Body of pancreas (tissue), 4 donors: ENCODE results near the gene PLOD2. TPM values are rescaled to one million over a fixed set of nuclear protein-coding genes. Genes with fewer than 3 reads are reported as not detected.

Experiments
- ATAC-seq: fragments of 150-250 bp; one replicate; pipeline ENCODE4 v1.9.1; 2016
- DNase-seq, 4 donors: peaks; one replicate each; pipeline ENCODE4 v3.0.0-alpha.2; 2019
- H3K27ac ChIP-seq, 4 donors: fragments of 200-600 bp; sonication (generic); 1 replicate in 3 of 4; 2 replicates in 1 of 4; pipeline versions ENCODE4 v1.5.1 to v1.6.1; 2016 to 2019; ENCODE audit warnings: mild to moderate bottlenecking in 1 of 4, mixed read lengths in 1 of 4, moderate library complexity in 1 of 4
- H3K27me3 ChIP-seq, 2 donors: fragments of 200-600 bp; sonication (generic); one replicate each; pipeline ENCODE4 v1.6.0; 2016; ENCODE audit warnings: mild to moderate bottlenecking in 1 of 2
- H3K36me3 ChIP-seq, 2 donors: fragments of 200-600 bp; sonication (generic); replicated peaks in 1 of 2; 2 replicates each; pipeline ENCODE4 v1.5.1; 2016; ENCODE audit warnings: low read depth in 2 of 2; ENCODE audit not compliant: insufficient read depth in 1 of 2
- H3K4me1 ChIP-seq: fragments of 200-600 bp; sonication (generic); one replicate; pipeline ENCODE4 v1.6.0; 2016
- H3K4me3 ChIP-seq, 2 donors: fragments of 200-600 bp; sonication (generic); 1 replicate in 1 of 2; 2 replicates in 1 of 2; pipeline ENCODE4 v1.5.1; 2016 to 2019
- H3K9me3 ChIP-seq, 3 donors: fragments of 200-600 bp; sonication (generic); 1 replicate in 2 of 3; 2 replicates in 1 of 3; pipeline ENCODE4 v1.5.1; 2016
- CTCF ChIP-seq, 7 experiments: fragments of 450-650 bp in 4 of 7; fragments of 200-600 bp in 3 of 7; sonication (generic) in 3 of 7; IDR thresholded peaks; one replicate each; pipeline ENCODE4 v1.5.1; 2016 to 2019; ENCODE audit warnings: antibody characterized with exemption in 7 of 7
- POLR2A ChIP-seq, 3 donors: fragments of 450-650 bp; IDR thresholded peaks; one replicate each; pipeline ENCODE4 v1.6.1; 2016; ENCODE audit warnings: antibody characterized with exemption in 3 of 3, mild to moderate bottlenecking in 2 of 3
- WGBS, 2 donors: methylation state at CpG; one replicate each; pipeline ENCODE4 v1.1.5; 2017; 5-methylcytosine and 5-hydroxymethylcytosine counted together
- intact Hi-C: fragments of 100-400 bp; cut with DNase I; formaldehyde crosslinking; loops from one replicate; pipeline ENCODE4 v1.15.1; 2023
- total RNA-seq, 2 donors: library from RNA; depleted of rRNA; stranded (reverse); fragments of >200 nt; gene quantifications; one replicate each; pipeline ENCODE4 v1.1.0, GENCODE V29; 2016

Gene PLOD2
- total RNA-seq, 2 donors from 2014 or later: 16.8 to 24.4 TPM

DNA sequence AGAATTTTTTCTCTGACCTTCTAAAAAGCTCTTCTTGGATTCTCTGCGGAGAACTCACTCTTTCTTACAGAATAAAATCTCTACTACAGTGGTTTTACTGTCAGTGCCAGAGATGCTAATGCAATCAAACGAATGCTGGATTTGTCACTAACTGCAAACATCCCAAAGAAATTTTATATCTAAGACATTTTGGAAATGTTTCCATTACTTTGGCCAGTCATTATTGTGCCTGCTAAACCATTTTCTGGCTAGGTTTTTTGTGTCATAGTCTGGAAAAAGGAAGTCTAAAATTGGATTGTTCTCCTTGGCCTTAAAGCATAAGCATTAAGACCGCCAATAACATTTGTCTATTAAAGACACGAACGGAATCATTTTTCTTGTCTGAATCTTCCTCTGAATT lies 54.0 kb downstream of the PLOD2 start:
- WGBS, 2 donors: 88 to 89% methylated on average over 5 of the region's 5 CpGs
- no peaks in the 10 kb centered on the region for H3K4me1 ChIP-seq
- H3K9me3 ChIP-seq: no peaks in the 10 kb centered on the region
- H3K36me3 ChIP-seq: peaks cover 0 to 2% of the 10 kb centered on the region in 2 donors
- DNase-seq: no peak
- H3K4me3 ChIP-seq: no peak overlapping the region
- TF ChIP-seq POLR2A (IDR thresholded peaks at IDR 0.05): no peak
- intact Hi-C loops: no loop called here
- ATAC-seq: no peak
- no peak overlapping the region for H3K27ac ChIP-seq
- H3K27me3 ChIP-seq: no peaks in the 10 kb centered on the region

- no peak for ATAC-seq
- no peak overlapping the region for H3K27ac ChIP-seq
- WGBS, 2 donors: 88 to 94% methylated on average over 3 of the region's 3 CpGs
- intact Hi-C loops: no loop called here
- H3K9me3 ChIP-seq: no peaks in the 10 kb centered on the region
- H3K27me3 ChIP-seq: no peaks in the 10 kb centered on the region
- no peak for DNase-seq
- H3K4me3 ChIP-seq: no peak overlapping the region
- TF ChIP-seq POLR2A (IDR thresholded peaks at IDR 0.05) (no peak), CTCF (IDR thresholded peaks at IDR 0.05) (no peak)
- H3K36me3 ChIP-seq: peaks cover 0 to 2% of the 10 kb centered on the region in 2 donors
- H3K4me1 ChIP-seq: no peaks in the 10 kb centered on the region
Observed at GRCh38 chr3:146104068-146104467, 56.9 kb downstream of the PLOD2 start.

DNA sequence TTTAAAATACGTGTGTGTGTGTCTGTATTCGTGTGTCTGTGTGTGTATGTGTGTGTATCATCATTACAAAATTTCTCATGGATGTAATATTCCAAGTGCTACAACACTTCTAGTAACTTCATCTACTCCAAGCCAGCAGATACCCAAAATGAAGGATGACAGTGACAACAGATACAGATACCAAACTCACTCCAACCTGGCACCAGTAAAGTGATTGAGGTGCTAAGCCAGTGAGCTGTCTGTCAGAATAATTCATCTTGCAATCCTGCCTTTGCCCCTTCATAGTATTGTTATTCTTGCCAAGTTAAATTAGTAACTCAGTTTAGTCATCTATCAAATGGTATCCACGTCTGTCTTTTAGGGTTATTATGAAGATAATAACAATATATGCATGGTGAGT lies 58.1 kb downstream of the PLOD2 start:
- Histone ChIP-seq H3K36me3 (peaks cover 0 to 2% of the 10 kb centered on the region in 2 donors), H3K27ac (no peak overlapping the region), H3K27me3 (no peaks in the 10 kb centered on the region), H3K4me1 (no peaks in the 10 kb centered on the region), H3K4me3 (no peak overlapping the region), H3K9me3 (no peaks in the 10 kb centered on the region)
- intact Hi-C loops: no loop called here
- 85 to 95% methylated on average over 3 of the region's 3 CpGs for WGBS, 2 donors
- no peak for ATAC-seq
- DNase-seq: no peak
- TF ChIP-seq CTCF (IDR thresholded peaks at IDR 0.05) (no peak), POLR2A (IDR thresholded peaks at IDR 0.05) (no peak)

DNA sequence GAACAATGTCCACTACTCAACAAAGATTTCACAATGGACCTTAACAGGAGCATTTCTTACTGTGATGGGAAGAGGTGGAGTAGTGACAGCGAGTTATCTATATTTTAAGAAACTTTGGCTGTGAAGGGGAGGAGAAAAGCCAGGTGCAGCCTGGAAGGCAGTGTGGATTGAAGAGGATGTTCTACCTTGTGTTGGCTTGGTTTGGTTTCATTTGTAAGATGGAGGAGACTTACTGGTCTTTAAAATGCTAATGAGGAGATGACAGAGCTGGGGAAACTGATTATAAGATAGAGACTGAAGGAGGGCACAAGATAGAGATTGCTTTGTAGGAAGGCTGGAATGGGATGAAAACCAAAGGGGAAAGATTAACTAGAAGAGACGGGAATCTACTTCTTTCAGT lies 59.4 kb downstream of the PLOD2 start:
- WGBS, 2 donors: 94 to 97% methylated on average over 2 of the region's 2 CpGs
- no peaks in the 10 kb centered on the region for H3K4me1 ChIP-seq
- no peak for TF ChIP-seq CTCF (IDR thresholded peaks at IDR 0.05)
- no peak for TF ChIP-seq POLR2A (IDR thresholded peaks at IDR 0.05)
- H3K4me3 ChIP-seq: no peak overlapping the region
- intact Hi-C loops: no loop called here
- DNase-seq: no peak
- no peaks in the 10 kb centered on the region for H3K27me3 ChIP-seq
- ATAC-seq: no peak
- no peak overlapping the region for H3K27ac ChIP-seq
- peaks cover 0 to 2% of the 10 kb centered on the region in 2 donors for H3K36me3 ChIP-seq
- H3K9me3 ChIP-seq: no peaks in the 10 kb centered on the region

GRCh38 chr3:146100825-146101444 lies 60.0 kb downstream of the PLOD2 start:
- no peak for ATAC-seq
- intact Hi-C loops: no loop called here
- H3K9me3 ChIP-seq: no peaks in the 10 kb centered on the region
- no peaks in the 10 kb centered on the region for H3K27me3 ChIP-seq
- no peaks in the 10 kb centered on the region for H3K4me1 ChIP-seq
- H3K4me3 ChIP-seq: no peak overlapping the region
- TF ChIP-seq CTCF (IDR thresholded peaks at IDR 0.05) (no peak), POLR2A (IDR thresholded peaks at IDR 0.05) (no peak)
- no peak for DNase-seq
- H3K27ac ChIP-seq: no peak overlapping the region
- H3K36me3 ChIP-seq: peaks cover 0 to 2% of the 10 kb centered on the region in 2 donors
